ENCODE results near the gene LMX1B. TPM values are rescaled to one million over a fixed set of nuclear protein-coding genes. Genes with fewer than 3 reads are reported as not detected.

LMX1B gene
- polyA plus RNA-seq, 1 donor (not counting 4 experiments of a cell fraction or from before 2014, with no cell fraction given): 0.24 TPM

DNA sequence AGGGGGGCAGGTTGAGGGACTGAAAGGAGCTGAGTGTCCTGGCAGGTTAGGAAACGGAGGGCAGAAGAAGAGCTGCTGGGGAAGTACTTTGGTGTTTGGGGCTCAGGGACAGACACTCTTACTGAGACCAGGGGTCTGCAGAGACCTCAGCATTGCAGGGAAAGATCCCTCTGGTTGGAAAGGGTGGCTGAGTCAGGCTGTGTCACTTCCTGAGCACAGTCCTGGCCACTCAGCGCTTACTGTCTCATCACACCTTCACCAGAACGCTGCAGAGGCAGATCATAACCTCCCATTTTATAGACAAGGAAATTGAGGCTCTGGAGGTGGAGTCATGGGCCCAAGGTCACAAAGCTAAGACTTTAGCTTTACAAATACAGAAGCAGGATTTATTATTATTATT lies 54.3 kb downstream of the LMX1B start:
- H3K79me2 ChIP-seq (ENCODE audit: control insufficient read depth, insufficient read depth, low read length): no peaks in the 10 kb centered on the region
- FAIRE-seq (no peak), DNase-seq (ENCODE audit: low read depth, low spot score) (no peak)
- H3K9me3 ChIP-seq (ENCODE audit: control insufficient read depth, low read depth, low read length): no peaks in the 10 kb centered on the region
- no peak overlapping the region for H3K4me3 ChIP-seq (ENCODE audit: control insufficient read depth in 2 of 3, extremely low read depth in 1 of 3, insufficient read depth in 2 of 3, low read depth in 1 of 3, low read length in 3 of 3)
- dilution Hi-C loops (cut with MboI; ENCODE audit: extremely low pct_ligation_motif_present, low sequenced_read_pairs): no loop called here
- H3K4me1 ChIP-seq (ENCODE audit: control insufficient read depth, extremely low read depth, insufficient read depth, low read length): peaks cover 17% of the 10 kb centered on the region
- H3K9me1 ChIP-seq (ENCODE audit: control insufficient read depth, extremely low read depth, insufficient read depth, low read length): no peaks in the 10 kb centered on the region
- TF ChIP-seq, protein P1, sequence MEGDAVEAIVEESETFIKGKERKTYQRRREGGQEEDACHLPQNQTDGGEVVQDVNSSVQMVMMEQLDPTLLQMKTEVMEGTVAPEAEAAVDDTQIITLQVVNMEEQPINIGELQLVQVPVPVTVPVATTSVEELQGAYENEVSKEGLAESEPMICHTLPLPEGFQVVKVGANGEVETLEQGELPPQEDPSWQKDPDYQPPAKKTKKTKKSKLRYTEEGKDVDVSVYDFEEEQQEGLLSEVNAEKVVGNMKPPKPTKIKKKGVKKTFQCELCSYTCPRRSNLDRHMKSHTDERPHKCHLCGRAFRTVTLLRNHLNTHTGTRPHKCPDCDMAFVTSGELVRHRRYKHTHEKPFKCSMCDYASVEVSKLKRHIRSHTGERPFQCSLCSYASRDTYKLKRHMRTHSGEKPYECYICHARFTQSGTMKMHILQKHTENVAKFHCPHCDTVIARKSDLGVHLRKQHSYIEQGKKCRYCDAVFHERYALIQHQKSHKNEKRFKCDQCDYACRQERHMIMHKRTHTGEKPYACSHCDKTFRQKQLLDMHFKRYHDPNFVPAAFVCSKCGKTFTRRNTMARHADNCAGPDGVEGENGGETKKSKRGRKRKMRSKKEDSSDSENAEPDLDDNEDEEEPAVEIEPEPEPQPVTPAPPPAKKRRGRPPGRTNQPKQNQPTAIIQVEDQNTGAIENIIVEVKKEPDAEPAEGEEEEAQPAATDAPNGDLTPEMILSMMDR (optimal IDR thresholded peaks at IDR 0.05 in 1 of 3, IDR thresholded peaks at IDR 0.05 in 1 of 3, conservative IDR thresholded peaks at IDR 0.05 in 1 of 3; ENCODE audit: extremely low read depth in 1 of 3, insufficient read depth in 2 of 3, low read length in 3 of 3): no peak
- no peak for TF ChIP-seq EZH2 (IDR thresholded peaks at IDR 0.05; ENCODE audit: low read length)
- no peaks in the 10 kb centered on the region for H3K27me3 ChIP-seq (ENCODE audit: control insufficient read depth, extremely low read depth, insufficient read depth, low read length)
- no peak overlapping the region for H3K9ac ChIP-seq (ENCODE audit: control insufficient read depth, extremely low read depth, insufficient read depth, low read length)
- H3K36me3 ChIP-seq (ENCODE audit: control insufficient read depth in 2 of 2, extremely low read depth in 1 of 2, insufficient read depth in 2 of 2, low read length in 2 of 2): no peaks in the 10 kb centered on the region
- H3K4me2 ChIP-seq (ENCODE audit: control insufficient read depth, extremely low read depth, insufficient read depth, low read depth, low read length): no peak overlapping the region
- H4K20me1 ChIP-seq (ENCODE audit: control insufficient read depth, extremely low read depth, insufficient read depth, low read length): no peaks in the 10 kb centered on the region
- H3K27ac ChIP-seq (ENCODE audit: control insufficient read depth, insufficient read depth, low read length): no peak overlapping the region
- H2AFZ ChIP-seq (ENCODE audit: control insufficient read depth, low read length): no peak overlapping the region

DNA sequence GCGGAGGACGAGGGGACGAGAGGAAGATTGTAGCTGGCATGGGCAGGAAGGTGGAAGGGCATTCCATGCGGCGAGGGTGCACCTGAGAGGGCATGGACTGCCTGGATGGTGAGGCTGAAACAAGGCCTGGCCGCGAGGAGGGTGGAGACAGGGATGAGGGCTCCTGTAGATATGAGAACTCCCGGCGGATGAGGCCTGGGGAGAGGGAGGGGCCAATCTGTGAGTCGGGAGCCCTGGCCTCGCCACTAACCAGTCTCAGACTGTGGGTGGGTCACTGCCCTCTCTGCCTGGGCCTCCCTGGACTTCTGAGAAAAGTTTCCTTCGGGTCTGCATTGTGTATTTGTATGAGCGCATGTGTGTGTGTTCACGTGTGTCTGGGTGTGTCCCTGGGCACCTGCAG lies 55.4 kb downstream of the LMX1B start:
- H3K27me3 ChIP-seq (ENCODE audit: control insufficient read depth, extremely low read depth, insufficient read depth, low read length): peaks cover 5% of the 10 kb centered on the region
- TF ChIP-seq, protein P1 (optimal IDR thresholded peaks at IDR 0.05 in 1 of 3, IDR thresholded peaks at IDR 0.05 in 1 of 3, conservative IDR thresholded peaks at IDR 0.05 in 1 of 3; ENCODE audit: extremely low read depth in 1 of 3, insufficient read depth in 2 of 3, low read length in 3 of 3): no peak
- TF ChIP-seq EZH2 (IDR thresholded peaks at IDR 0.05; ENCODE audit: low read length): no peak
- no peaks in the 10 kb centered on the region for H3K79me2 ChIP-seq (ENCODE audit: control insufficient read depth, insufficient read depth, low read length)
- no peaks in the 10 kb centered on the region for H3K9me1 ChIP-seq (ENCODE audit: control insufficient read depth, extremely low read depth, insufficient read depth, low read length)
- no peak overlapping the region for H2AFZ ChIP-seq (ENCODE audit: control insufficient read depth, low read length)
- H4K20me1 ChIP-seq (ENCODE audit: control insufficient read depth, extremely low read depth, insufficient read depth, low read length): no peaks in the 10 kb centered on the region
- H3K9me3 ChIP-seq (ENCODE audit: control insufficient read depth, low read depth, low read length): no peaks in the 10 kb centered on the region
- no peak overlapping the region for H3K9ac ChIP-seq (ENCODE audit: control insufficient read depth, extremely low read depth, insufficient read depth, low read length)
- H3K4me3 ChIP-seq (ENCODE audit: control insufficient read depth in 2 of 3, extremely low read depth in 1 of 3, insufficient read depth in 2 of 3, low read depth in 1 of 3, low read length in 3 of 3): no peak overlapping the region
- H3K4me1 ChIP-seq (ENCODE audit: control insufficient read depth, extremely low read depth, insufficient read depth, low read length): peaks cover 17% of the 10 kb centered on the region
- H3K27ac ChIP-seq (ENCODE audit: control insufficient read depth, insufficient read depth, low read length): no peak overlapping the region
- no peak overlapping the region for H3K4me2 ChIP-seq (ENCODE audit: control insufficient read depth, extremely low read depth, insufficient read depth, low read depth, low read length)
- FAIRE-seq (no peak), DNase-seq (ENCODE audit: low read depth, low spot score) (no peak)
- dilution Hi-C loops (cut with MboI; ENCODE audit: extremely low pct_ligation_motif_present, low sequenced_read_pairs): no loop called here
- no peaks in the 10 kb centered on the region for H3K36me3 ChIP-seq (ENCODE audit: control insufficient read depth in 2 of 2, extremely low read depth in 1 of 2, insufficient read depth in 2 of 2, low read length in 2 of 2)
